T-helper 22 cell (primary cell): Measurements from ENCODE around the gene PBX3.

ENCODE experiments used
- DNase-seq: peaks from one replicate; pipeline ENCODE4 v3.0.0-alpha.2; 2020; ENCODE audit warnings: low read depth

The PBX3 gene

DNA sequence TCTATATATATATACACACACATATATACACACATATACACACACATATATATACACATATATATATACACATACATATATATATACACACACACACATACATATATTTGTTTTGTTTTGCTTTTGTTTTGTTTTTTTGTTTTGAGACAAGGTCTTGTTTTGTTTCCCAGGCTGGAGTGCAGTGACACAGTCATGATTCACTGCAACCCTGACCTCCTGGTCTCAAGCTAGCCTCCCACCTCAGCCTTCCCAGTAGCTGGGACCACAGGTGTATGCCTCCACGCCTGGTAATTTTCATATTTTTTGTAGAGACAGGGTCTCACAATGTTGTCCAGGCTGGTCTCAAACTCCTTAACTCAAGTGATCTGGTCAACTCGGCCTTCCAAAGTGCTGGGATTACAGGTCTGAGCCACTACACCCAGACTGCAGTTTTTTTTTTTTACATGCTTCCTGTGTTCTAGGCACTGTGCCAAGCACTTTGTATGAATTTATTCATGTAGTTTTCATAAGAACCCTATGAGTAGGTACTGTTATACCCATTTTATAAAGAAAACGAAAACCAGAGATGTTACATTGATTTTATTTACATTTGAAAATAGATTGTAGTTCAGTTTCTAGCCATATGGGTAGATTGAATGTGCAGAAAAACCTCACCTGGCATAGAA, 120.7 kb downstream of the PBX3 start:
- no peak for DNase-seq

DNA sequence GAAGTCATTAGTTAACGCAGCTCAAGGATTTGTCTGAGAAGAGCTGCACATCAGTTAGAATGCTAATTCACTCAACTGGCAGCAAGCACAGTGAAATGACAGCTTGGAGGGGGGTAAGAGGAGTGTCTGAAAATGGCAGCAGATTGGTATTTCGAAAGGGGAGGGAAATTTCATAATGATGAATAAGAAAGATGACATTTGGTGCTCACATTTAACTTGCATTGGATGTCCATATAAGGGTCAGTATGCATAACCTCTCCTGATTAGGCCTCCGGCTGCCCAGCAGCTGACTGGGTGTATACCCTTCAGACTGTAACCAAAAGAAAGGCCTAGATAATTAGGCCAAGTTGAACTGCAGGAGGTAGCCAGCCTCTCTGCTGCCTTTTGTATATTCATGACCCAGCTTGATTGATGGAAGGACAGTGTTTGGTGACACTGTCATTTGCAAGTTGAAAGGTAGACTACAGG, 131.0 kb downstream of the PBX3 start:
- no peak for DNase-seq

DNA sequence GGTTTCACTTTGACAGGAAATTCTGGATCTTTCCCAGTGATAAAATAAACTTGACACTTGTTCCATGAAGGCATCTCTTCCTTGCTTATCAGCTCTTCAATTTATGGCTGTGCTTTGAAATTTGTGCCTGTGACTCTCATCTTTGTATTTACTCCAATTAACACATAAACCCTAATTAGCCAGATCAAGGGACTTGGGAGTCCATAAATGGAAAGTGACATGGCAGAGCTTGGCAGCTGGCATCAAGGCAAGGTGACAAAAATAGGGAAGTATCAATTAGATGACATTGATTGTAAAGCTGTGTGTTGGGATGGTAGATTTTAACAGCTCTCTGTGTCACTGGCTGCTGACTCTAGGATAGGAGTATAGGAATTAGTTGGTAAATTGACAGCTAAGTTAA, 133.9 kb downstream of the PBX3 start:
- no peak for DNase-seq

DNA sequence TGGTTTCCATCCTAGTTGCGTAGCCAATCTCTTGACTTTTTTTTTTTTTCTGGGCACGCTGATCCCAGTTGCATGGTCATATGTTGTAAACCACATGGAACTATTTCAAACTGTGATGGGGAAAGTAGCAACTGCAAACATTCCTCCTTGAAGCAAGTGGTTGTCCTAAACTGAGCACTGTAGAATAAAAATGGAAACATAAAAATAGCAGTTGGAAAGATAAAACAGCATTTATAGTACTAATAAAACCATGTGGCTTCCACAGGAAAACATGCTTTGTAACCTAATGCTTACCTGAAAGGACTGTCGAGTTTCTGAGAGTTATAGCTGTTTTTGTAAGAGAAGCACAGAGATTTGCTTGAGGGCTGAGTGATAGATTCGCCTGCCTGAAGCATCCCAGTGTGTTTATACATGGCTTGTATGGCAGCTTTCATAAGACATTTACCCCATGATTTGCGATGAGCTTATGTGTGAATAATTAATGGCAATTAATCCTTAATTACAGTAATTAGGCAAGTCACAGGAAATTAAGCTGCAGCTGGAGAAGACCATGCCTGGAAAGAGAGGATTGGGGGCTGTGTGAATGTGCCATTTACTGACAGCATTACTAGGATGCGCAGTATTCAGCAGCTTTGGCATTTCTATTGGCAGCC, 136.5 kb downstream of the PBX3 start:
- DNase-seq = no peak

DNA sequence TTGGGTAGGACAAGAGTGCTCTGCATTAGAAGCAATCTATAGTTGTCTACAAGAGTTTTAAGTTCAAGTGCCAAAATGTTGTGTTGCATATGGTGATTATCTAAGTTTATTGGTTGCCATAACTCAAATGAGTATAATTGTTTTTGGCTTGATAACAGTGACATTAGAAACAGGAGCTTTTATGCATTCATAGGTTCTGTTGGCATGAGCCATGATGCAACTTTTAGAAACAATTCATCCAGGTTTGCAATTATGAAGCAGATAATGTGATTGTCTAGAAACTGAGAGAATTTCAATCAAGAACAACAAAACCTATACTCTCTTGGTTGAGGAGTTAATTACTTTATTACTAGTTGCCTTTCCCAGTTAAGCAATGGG, 137.0 kb downstream of the PBX3 start:
- no peak for DNase-seq

DNA sequence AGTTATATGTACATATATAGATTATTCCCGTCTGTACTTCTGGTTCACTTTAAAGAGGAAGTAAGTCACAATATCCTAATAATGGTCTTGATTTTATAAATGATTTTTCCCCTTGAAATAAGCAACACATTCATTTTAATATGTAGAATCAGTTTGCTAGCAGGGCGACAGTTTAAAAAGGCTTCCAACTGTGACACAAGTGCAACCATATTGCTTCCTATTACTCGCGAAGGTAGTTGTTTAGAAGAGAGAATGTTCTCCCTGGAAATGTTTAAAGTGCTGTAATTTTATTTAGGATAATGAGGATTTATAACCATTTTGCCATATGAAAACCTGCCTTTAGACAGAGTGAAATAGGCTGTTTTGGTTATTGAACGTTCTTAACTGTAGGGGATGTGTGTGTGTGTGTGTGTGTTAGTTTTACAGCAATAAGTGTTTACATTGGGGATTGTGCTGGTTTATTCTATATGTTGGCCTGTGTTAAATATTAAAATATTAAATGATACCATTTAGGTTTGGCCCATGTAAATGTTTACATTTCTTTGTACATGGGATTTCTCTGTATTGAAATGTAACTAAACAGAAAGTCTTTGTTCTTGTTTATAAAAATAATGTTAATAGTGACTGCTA, 138.3 kb downstream of the PBX3 start:
- no peak for DNase-seq

DNA sequence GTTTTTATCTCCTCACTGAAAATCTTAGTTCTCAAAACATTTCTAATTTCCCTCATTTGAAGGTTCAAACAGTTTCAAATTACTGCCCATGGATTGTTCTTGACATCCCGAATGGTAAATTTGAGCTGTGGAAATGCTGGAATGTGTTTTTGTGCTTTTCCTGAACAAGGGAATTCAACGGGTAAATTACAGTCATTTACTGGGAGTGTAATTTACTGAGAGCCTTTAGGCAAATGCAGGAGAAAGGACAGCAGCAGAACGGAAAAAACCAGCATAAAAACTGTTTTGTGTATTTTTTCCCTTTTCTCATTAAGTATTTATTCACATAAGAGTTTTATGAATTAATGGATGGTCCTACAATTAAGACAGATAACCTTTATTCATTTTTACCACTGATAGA, 139.2 kb downstream of the PBX3 start:
- no peak for DNase-seq

DNA sequence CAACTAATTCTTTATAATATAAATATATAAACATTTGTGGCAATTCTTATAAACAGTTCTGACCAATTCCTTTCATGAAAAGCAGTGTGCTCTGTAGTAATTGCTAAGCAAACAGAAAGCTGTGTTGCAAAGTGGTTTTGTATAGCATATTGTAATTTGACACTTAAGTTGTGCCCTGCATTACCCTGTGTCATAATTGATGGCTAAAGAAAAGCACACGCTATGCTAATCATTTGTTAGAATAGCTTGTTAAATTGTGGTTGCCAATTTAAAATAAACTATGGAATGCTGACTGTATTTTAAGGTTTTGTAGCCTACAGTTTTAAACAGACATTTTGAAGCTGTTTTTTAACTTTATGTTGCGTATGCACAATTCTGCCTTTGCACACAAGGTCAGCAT, 140.0 kb downstream of the PBX3 start:
- no peak for DNase-seq

DNA sequence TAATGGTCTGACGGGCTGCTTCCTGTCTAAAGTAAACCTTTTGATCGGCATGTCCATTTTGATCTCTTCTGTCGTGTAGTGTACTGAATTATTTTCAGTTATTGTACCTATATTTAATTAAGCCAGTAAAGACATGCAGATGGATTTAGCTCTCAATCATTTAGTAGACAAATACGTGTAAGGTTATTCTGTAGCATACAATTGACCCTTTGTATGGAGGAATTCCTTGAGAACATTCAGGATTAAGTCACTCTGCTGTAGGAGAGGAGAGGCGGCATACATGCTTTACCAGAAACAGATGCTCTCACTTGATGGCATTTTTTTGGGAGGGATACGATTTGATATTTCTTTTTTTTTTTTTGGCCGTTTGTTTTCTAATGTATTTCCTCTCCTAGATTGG, 141.0 kb downstream of the PBX3 start:
- DNase-seq = no peak

DNA sequence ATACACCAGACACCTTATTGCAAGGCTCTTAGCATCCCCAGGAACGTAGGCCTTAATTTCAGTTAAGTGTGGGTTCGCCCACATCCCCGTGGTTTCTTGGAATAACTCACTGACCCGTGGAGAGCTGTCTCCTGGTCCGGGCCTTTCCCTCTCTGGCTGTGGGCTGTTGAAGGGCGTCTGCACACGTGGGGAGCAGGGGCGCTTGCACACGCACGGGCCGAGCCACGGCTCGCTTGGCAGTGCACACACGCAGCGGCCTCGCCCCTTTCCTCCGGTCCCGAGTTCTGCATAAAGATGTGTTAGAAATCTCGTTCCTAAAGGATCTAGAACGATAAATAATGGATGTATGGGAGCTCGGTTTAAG, 141.9 kb downstream of the PBX3 start:
- DNase-seq = no peak

DNA sequence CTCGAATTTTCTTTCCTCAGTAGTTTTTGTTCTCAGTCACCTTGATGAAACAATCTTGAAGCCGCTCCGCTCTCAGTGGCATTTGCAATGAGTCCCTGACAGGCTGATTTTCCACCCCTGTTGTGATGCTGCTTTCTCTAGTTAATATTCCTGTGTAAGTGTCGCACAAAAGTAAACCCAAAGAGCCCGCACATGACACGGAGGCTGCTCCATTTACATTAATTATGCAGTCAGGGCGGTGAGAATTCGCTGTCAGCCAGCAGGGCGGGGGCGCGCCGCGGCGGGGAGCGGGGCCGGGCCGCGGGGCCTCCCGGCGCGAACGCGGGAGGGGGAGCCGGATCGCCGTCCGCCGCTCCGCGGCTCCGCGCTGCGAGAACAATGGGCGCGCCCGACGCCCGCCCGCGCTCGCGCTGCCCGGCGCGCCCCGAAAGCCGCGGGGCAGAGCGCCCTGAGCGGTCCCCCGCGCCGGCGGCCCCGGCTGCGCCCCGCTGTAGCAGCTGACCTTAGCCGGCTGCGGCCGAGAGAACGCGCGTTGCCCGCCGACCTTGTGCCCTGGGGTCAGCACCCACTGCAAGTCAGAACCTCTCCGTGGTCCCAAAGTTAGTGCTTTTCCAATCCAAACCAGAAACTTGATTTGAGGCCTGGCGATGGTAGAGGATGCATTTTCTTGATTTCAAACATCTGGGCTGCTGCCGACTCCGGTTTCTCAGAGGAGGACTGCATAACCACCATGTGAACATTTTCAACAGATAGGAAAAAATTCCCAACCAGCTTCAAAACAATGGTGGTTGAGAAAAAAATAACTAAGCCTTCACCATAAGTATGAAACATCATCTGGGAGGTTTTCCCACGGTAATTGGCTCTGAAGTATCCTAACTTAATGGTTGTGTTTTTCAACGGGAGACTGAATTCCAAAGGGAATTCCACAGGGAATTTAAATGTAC, 142.6 kb downstream of the PBX3 start:
- no peak for DNase-seq

DNA sequence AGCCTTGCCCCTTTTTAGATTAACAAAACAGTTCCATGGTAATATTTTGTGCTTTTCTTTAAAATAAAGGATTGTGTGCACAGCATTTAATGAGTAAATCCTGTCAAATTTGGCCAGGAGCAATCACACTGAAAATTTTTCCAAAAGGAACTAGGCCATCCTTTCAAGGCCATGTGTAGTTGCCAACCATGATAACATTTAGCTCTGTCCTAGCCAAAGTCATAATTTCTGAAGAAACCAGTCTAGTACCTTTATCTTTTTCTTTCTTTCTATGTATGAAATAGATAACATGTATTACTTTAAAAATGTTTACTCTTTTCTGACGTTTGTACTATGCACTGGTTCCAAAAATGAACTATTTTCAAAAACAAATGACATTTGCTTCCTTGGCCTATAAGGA, 143.7 kb downstream of the PBX3 start:
- no peak for DNase-seq

DNA sequence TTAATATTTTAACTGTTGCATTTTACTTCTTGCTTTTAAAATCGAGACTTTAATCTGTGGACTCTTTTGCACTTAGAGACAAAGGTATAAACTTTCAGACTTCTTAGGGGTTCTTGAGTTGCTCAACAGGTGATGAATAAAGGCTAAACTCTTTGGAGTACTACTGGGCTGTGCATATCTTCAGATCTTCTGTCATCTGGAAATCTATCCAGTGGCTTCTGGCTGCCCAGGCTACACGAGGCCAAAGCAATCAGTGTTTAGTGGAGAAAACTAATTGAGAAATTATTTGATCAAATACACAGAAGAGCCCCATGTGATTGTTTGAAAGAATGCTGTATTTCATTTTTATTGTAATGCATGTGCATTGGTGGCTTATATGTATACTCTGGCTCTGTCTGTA, 146.1 kb downstream of the PBX3 start:
- no peak for DNase-seq

DNA sequence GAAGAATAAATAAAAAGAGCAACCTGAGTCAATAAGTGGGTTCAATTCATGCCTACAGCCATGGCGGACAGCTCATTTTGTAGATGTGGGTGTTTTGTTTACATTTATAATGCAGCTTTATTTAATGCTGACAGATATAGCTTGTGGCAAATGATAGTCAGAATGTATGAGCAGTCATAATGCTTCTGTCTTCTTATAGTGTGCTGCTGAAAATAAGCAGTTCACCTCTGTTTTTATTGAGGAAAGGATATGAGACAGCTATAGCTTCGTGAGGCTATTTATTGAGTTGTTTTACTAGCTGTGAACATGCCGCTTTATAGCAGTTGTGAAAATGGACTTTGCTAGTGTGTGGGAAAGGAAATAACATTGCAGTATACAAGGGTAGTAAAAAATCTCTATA, 147.4 kb downstream of the PBX3 start:
- DNase-seq = no peak

DNA sequence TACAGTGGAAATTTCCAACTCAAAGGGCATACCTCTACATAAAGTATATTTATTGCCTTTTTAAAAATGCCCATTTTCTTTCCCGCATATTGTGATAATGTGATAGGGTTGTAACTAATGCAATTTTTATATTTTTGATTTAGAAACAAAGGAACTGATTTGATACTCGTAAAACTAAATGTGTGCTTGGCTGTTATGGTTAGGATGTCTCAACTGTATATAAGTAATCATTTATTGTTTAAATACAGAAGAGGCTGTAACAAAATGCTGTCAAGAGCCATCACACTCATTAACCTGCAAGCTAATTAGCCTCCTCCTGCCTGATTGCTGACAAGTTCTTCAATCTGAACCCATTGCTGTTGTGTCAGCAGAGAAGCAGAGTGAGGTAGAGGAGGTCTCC, 149.2 kb downstream of the PBX3 start:
- no peak for DNase-seq

DNA sequence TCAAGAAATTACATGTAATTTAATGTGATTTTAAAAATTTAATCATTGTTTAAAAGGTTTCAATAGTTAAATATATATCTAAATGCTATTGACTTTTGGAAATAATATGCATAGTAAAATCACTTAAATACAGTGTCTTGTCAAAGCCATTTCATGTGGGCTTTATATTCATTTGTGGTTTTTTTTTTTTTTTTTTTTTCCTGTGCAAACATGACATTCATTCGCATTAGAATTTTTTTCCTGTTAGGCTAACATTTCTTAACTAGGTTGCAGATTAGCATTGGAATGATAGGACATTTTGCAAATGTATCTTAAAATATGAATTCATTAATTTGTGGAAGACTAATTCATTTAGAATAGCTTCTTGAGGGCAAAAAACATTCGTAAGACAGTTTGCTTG, 149.8 kb downstream of the PBX3 start:
- DNase-seq = no peak

DNA sequence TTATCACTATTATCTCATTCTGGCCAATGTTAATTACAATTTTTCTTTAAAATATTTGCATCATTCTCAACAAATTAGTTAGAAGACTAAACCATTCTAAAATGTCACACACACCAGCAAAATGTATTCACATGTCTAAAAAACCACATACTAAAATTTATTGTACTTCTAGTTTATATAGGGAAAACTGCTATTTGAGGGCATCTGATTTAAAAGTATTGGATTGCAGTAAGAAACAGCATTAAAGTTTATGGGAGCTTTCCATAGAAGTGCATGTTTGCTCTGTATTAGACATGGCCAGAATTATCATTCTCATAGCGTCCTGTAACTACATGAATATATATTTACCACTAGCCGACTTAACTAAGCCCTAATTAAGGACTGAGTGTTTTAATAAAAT, 150.3 kb downstream of the PBX3 start:
- DNase-seq = no peak

DNA sequence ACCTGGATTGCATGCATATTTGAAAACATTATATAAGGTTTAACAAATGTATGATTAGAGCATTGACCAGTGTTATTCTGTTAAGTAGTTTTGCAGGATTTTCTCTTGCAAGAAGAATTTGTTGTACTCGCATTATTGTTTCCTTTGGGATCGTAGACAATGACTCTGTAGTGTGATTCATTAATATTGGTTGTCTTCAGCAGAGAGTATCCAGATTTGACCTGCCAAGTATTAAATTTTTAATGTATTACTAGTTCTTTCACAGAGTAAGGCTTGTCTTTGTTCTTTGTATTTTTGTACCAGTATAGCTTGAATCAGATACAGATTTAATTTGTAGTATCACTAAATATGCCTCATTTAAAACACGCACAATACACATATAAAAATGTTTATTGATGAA, 155.0 kb downstream of the PBX3 start:
- no peak for DNase-seq

DNA sequence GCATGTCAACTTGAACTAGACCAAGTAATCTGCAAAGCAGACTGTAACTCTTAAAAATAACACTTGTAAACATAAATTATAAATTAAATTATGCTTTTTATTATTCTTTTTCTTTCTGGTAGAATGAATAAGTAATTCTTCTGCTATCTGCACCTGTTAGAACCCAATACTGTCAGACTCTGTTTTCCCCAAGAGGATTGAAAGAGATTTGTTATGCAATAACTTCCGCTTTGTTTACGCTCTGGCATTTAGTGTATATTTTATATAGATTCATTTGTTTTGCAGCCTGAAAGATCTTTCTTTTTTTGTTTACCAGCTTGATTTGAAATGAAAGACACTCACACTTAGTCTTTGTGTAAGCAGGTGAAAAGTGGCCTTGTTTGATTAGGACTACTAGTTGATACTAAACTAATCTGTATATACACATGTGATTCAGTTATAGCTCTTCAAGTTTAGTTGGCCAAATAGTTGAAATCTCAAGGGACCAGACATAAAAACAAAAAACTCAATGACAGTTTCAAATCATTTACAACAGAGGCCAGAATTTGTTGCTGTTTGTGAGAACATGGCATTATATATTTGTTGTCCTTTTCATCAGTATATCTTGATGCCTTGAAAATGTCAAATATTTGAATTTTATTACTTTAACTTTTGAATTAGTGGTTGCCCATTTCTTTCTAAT, 155.8 kb downstream of the PBX3 start:
- no peak for DNase-seq

DNA sequence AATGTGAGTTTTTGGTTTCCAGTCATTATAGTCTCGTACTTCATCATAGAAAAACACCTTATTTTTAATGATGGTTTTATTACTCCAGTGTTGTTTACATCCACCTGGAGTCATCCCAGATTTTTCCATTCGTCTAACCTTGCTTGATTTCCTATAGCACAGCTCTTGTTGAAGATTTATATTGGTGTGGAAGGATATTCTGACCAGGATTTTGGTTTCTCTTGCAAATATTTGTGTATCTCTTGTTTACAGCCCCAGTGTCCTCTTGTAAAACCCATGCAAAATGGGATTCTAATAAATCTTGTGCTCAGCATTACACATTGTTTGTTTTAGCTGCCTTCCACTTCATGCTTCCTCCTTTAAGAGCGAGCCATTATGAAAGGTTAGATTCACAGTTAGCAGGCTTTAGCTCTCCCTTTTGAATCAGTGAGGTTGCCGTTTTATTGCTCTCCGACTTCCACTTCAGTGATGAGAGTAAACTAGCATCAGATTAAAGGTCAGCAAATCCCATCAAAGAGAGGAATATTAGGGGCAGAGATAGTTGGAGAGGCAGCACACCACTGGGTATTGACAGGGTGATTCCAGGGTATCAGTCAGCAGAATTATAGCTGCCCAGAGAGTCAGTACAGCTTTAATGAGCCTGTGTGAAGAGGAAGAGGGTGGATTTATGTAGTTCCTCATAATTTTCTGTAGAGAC, 157.1 kb downstream of the PBX3 start:
- no peak for DNase-seq

DNA sequence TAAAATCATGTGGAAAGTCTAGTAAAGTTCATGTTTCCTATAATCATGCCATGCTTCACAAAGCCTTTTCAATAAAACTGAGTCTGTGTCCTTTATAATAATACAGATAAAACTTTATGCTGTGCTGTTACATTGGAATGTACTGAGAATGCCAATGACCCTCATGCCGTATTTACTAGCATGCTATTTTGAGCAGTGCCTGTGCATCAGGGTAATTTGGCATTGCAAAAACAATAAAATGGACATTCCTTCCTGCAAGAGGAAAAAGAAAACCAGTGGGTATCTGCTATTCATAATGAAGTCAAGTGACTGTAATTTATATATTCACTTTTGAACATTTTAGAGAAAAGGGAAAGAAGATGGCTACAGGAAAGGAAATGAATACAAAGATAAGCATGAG, 159.0 kb downstream of the PBX3 start:
- no peak for DNase-seq
